ENCODE data around the gene NUP93. TPM values are rescaled to one million over a fixed set of nuclear protein-coding genes. Genes with fewer than 3 reads are reported as not detected.
"Not testable (repeated sequence)": the region's sequence is repeated elsewhere in the genome, so short reads cannot be mapped to it uniquely, and the experiment has no call there.

NUP93 gene
- total RNA-seq, 1 donor from 2014 or later, result 57.2 TPM

DNA sequence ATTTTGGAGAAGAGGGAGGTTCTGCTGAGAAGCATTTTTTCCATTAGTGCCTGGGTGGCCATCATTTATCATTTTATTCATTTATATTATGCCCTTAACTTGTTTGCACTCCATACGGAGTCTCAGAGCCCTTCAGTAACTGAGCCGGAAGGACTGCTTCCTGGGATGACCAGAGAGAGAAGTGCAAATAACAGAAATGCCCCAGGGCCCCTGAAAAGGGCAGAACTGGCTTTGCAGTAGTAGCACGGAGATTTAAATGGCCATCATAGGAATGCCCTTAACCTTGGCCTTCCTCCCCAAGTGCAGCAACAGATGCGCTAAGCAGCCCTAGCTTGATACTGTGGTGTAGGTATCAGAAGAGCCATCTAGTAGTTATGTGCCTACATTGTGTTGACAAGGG, 58.5 kb downstream of the NUP93 start:
- H3K27me3 ChIP-seq, result no peaks in the 10 kb centered on the region
- H3K4me3 ChIP-seq, result no peak overlapping the region
- no peaks in the 10 kb centered on the region for H3K9me3 ChIP-seq
- H3K36me3 ChIP-seq, result no peaks in the 10 kb centered on the region
- H3K27ac ChIP-seq, result no peak overlapping the region
- TF ChIP-seq, protein P1, sequence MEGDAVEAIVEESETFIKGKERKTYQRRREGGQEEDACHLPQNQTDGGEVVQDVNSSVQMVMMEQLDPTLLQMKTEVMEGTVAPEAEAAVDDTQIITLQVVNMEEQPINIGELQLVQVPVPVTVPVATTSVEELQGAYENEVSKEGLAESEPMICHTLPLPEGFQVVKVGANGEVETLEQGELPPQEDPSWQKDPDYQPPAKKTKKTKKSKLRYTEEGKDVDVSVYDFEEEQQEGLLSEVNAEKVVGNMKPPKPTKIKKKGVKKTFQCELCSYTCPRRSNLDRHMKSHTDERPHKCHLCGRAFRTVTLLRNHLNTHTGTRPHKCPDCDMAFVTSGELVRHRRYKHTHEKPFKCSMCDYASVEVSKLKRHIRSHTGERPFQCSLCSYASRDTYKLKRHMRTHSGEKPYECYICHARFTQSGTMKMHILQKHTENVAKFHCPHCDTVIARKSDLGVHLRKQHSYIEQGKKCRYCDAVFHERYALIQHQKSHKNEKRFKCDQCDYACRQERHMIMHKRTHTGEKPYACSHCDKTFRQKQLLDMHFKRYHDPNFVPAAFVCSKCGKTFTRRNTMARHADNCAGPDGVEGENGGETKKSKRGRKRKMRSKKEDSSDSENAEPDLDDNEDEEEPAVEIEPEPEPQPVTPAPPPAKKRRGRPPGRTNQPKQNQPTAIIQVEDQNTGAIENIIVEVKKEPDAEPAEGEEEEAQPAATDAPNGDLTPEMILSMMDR (IDR thresholded peaks at IDR 0.05), result no peak
- ATAC-seq (no peak), DNase-seq (no peak)
- intact Hi-C loops (cut with DNase I), result no loop called here
- H3K4me1 ChIP-seq, result no peaks in the 10 kb centered on the region

DNA sequence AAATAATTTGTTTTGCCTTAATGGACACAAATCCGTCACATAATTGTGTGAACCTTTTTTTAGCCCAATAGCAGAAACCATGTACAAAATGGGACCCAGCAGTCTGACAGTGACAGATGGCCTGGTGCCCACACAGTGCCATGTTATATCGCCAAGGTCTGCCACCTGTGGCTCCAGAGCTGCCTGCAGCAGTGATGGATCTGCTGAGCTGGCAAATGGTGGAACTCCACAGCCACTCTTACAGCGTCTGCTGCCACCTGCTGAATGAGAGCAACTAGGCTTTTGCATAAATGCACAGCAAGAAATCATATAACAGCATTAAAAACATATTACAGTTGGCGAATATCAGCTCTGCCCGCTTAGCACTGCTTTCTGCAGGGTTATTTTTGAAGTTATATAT, 59.4 kb downstream of the NUP93 start:
- H3K27me3 ChIP-seq, result no peaks in the 10 kb centered on the region
- intact Hi-C loops (cut with DNase I), result no loop called here
- no peaks in the 10 kb centered on the region for H3K9me3 ChIP-seq
- TF ChIP-seq, protein P1 (IDR thresholded peaks at IDR 0.05), result peak; percentile 39
- no peak overlapping the region for H3K4me3 ChIP-seq
- H3K36me3 ChIP-seq, result no peaks in the 10 kb centered on the region
- peak; percentile 76 for ATAC-seq
- no peak overlapping the region for H3K27ac ChIP-seq
- no peak for DNase-seq
- H3K4me1 ChIP-seq, result no peaks in the 10 kb centered on the region

DNA sequence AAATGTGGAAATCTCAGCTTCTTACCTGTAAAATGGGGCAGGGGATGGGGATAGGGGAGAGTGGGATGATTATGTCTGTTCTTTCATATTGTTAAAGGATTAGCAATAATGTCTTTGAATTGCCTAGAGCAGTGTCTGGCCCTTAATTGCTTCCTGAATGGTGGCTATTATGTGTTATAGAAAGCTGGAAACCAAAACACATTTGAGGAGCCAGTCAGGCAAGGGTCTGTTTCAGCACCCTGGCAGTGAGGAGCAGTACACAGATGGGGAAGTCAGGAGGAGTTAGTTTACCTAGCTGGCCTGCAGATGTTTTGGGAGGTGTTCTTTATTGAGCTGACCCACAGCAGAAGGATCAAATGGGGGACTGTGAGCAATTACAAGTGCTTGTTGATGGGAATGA, 63.0 kb downstream of the NUP93 start:
- intact Hi-C loops (cut with DNase I), result no loop called here
- no peak for DNase-seq
- Histone ChIP-seq H3K27me3 (no peaks in the 10 kb centered on the region), H3K36me3 (no peaks in the 10 kb centered on the region), H3K4me1 (no peaks in the 10 kb centered on the region), H3K27ac (no peak overlapping the region), H3K9me3 (no peaks in the 10 kb centered on the region), H3K4me3 (no peak overlapping the region)
- TF ChIP-seq, protein P1 (IDR thresholded peaks at IDR 0.05), result no peak
- no peak for ATAC-seq

DNA sequence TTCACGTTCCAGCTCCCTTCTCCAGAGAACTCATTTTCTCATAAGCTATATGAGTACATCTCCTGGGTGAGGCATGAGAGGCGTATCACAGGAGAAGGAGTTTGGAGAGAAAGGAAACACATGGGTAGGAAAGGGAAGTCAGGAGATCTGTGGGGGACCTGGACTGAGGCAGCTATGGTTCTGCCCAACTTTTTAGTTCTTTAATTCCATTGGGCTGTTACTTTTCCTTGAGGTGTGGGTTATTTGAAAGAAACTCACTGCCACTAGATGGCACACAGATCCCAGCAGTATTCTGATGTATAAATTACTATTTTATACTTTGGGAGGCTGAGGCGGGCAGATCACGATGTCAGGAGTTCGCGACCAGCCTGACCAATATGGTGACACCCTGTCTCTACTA, 63.6 kb downstream of the NUP93 start:
- peak; percentile 31 for ATAC-seq
- no peaks in the 10 kb centered on the region for H3K4me1 ChIP-seq
- H3K27me3 ChIP-seq, result no peaks in the 10 kb centered on the region
- H3K9me3 ChIP-seq, result no peaks in the 10 kb centered on the region
- intact Hi-C loops (cut with DNase I), result no loop called here
- no peak for DNase-seq
- H3K36me3 ChIP-seq, result no peaks in the 10 kb centered on the region
- H3K27ac ChIP-seq, result no peak overlapping the region
- TF ChIP-seq, protein P1 (IDR thresholded peaks at IDR 0.05), result peak; percentile 35
- H3K4me3 ChIP-seq, result no peak overlapping the region

DNA sequence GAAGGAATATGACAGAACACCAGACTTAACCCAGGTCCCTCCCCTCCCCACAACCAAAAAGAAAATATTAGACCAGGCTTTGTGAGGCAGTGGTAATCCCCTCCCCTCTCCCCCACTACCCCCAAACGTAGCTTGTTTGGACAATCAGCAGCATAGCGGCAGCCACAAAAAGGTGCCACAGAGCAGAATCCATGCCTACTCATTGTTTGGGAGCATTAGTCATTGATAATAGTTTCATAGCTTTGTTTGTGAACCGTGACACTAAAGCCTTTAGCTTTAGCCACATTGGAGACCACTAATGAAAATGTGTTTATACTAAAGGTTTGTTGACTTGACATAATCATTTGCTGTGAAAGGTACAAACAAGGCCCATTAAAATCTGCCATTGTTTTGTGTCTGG, 65.1 kb downstream of the NUP93 start:
- TF ChIP-seq, protein P1 (IDR thresholded peaks at IDR 0.05), result no peak
- Histone ChIP-seq H3K4me1 (no peaks in the 10 kb centered on the region), H3K27ac (no peak overlapping the region), H3K4me3 (no peak overlapping the region), H3K36me3 (no peaks in the 10 kb centered on the region), H3K9me3 (no peaks in the 10 kb centered on the region), H3K27me3 (no peaks in the 10 kb centered on the region)
- ATAC-seq, result no peak
- DNase-seq, result no peak
- intact Hi-C loops (cut with DNase I), result no loop called here

DNA sequence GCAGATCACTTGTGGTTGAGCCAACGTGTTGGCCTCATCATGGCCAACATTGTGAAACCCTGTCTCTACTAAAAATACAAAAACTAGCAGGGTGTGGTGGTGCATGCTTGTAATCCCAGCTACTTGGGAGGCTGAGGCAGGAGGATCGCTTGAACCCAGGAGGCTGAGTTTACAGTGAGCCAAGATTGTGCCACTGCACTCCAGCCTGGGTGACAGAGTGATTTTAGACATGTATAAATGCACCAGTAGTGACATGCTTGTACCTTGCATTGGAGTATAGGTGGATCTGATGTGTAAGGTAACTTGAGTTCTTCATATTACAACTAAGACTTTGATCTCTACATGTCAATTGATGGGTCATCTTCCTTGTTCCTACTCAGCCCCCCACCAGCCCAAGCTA, 67.1 kb downstream of the NUP93 start:
- H3K4me3 ChIP-seq; H3K4me1 ChIP-seq; DNase-seq; H3K36me3 ChIP-seq; H3K27me3 ChIP-seq; H3K27ac ChIP-seq; ATAC-seq; H3K9me3 ChIP-seq; intact Hi-C loops (cut with DNase I): not testable (repeated sequence)

All from upper lobe of right lung (tissue), 1 donor.